GM23338 (cell line): Measurements from ENCODE around the gene GTPBP1. TPM values are rescaled to one million over a fixed set of nuclear protein-coding genes. Genes with fewer than 3 reads are reported as not detected.

Experiments
- ATAC-seq: fragments of 200-7000 bp; cut with Tn5 transposase; 3 replicates; pipeline ENCODE4 v1.9.1; 2020
- DNase-seq: peaks from one replicate; pipeline ENCODE4 v3.0.0-alpha.2; 2015; ENCODE audit warnings: low spot score
- H2AFZ ChIP-seq: fragments of 200-600 bp; sonication (generic); 2 replicates; pipeline ENCODE4 v1.8.0; 2016; ENCODE audit warnings: antibody characterized with exemption, mild to moderate bottlenecking, moderate library complexity
- H3F3A ChIP-seq: fragments of 200-600 bp; sonication (generic); replicated peaks from 2 replicates; pipeline ENCODE4 v1.8.0; 2017; ENCODE audit warnings: antibody characterized with exemption, mixed run types, low read depth
- H3K27ac ChIP-seq: fragments of 200-600 bp; sonication (generic); 2 replicates; pipeline ENCODE4 v1.6.1; 2016; ENCODE audit warnings: low read depth
- H3K27me3 ChIP-seq: fragments of 200-600 bp; sonication (generic); 2 replicates; pipeline ENCODE4 v1.8.0; 2016; ENCODE audit warnings: mild to moderate bottlenecking, mixed run types, moderate library complexity; ENCODE audit not compliant: insufficient read depth
- H3K36me3 ChIP-seq: fragments of 200-600 bp; sonication (generic); 2 replicates; pipeline ENCODE4 v1.8.0; 2016; ENCODE audit warnings: mild to moderate bottlenecking; ENCODE audit not compliant: insufficient read depth
- H3K4me1 ChIP-seq: fragments of 200-600 bp; sonication (generic); 2 replicates; pipeline ENCODE4 v1.8.0; 2016; ENCODE audit warnings: mild to moderate bottlenecking, moderate library complexity; ENCODE audit not compliant: insufficient read depth
- H3K4me2 ChIP-seq: fragments of 200-600 bp; sonication (generic); 2 replicates; pipeline ENCODE4 v1.7.1; 2017; ENCODE audit warnings: mixed run types
- H3K4me3 ChIP-seq: fragments of 200-600 bp; sonication (generic); 2 replicates; pipeline ENCODE4 v1.6.1; 2016; ENCODE audit warnings: mixed run types
- H3K79me2 ChIP-seq: fragments of 200-600 bp; sonication (generic); replicated peaks from 2 replicates; pipeline ENCODE4 v1.8.0; 2017; ENCODE audit warnings: mild to moderate bottlenecking; ENCODE audit not compliant: insufficient read depth
- H3K9me2 ChIP-seq: fragments of 200-600 bp; sonication (generic); 2 replicates; pipeline ENCODE4 v1.8.0; 2017; ENCODE audit not compliant: insufficient read depth
- H4K20me1 ChIP-seq: fragments of 200-600 bp; sonication (generic); replicated peaks from 2 replicates; pipeline ENCODE4 v1.8.0; 2017; ENCODE audit warnings: mild to moderate bottlenecking; ENCODE audit not compliant: insufficient read depth
- H3K27ac Mint-ChIP-seq: 2 replicates; pipeline ENCODE4 v1.8.0; 2020; ENCODE audit warnings: inconsistent platforms, mild to moderate bottlenecking, moderate library complexity, mixed read lengths
- H3K27me3 Mint-ChIP-seq: 3 replicates; pipeline ENCODE4 v1.8.0; 2022; ENCODE audit warnings: low read depth, mild to moderate bottlenecking, moderate library complexity, mixed read lengths, inconsistent platforms; ENCODE audit not compliant: insufficient read depth, poor library complexity
- H3K36me3 Mint-ChIP-seq: 3 replicates; pipeline ENCODE4 v1.8.0; 2021; ENCODE audit warnings: low read depth, mild to moderate bottlenecking, inconsistent platforms, moderate library complexity, mixed read lengths
- H3K4me1 Mint-ChIP-seq: 3 replicates; pipeline ENCODE4 v1.8.0; 2020; ENCODE audit warnings: mild to moderate bottlenecking, inconsistent platforms, mixed read lengths
- H3K4me3 Mint-ChIP-seq: 3 replicates; pipeline ENCODE4 v1.8.0; 2021; ENCODE audit warnings: moderate library complexity, mild to moderate bottlenecking, inconsistent platforms, mixed read lengths
- H3K9me3 Mint-ChIP-seq: 3 replicates; pipeline ENCODE4 v1.8.0; 2020; ENCODE audit warnings: moderate library complexity, mild to moderate bottlenecking, inconsistent platforms, mixed read lengths
- EZH2phosphoT487 ChIP-seq: fragments of 200-600 bp; sonication (generic); IDR thresholded peaks from one replicate; pipeline ENCODE4 v1.8.1; 2018; ENCODE audit warnings: antibody characterized with exemption; ENCODE audit not compliant: unreplicated experiment
- JUNB ChIP-seq: IDR thresholded peaks from one replicate; pipeline ENCODE4 v1.6.1; 2016; ENCODE audit warnings: antibody characterized with exemption; ENCODE audit not compliant: unreplicated experiment
- NANOG ChIP-seq: IDR thresholded peaks from 2 replicates; pipeline ENCODE4 v1.6.1; 2016; ENCODE audit warnings: antibody characterized with exemption, borderline replicate concordance
- POLR2AphosphoS5 ChIP-seq: IDR thresholded peaks from 2 replicates; pipeline ENCODE4 v1.6.1; 2016; ENCODE audit warnings: antibody characterized with exemption, low read depth
- ZNF114 ChIP-seq: fragments of 250-450 bp; sonication (Bioruptor Pico); IDR thresholded peaks from 2 replicates; pipeline ENCODE4 v1.5.0; 2020; ENCODE audit warnings: mild to moderate bottlenecking, moderate library complexity
- polyA plus RNA-seq: library from polyadenylated mRNA; unstranded; fragments of >200 nt; fragmentation: Nextera tagmentation; extraction: Ambion mirVana; gene quantifications from 2 replicates; pipeline ENCODE4 v1.2.1, GENCODE V29; 2016
- total RNA-seq: library from RNA; depleted of rRNA; stranded (reverse); fragments of >200 nt; shearing (Covaris generic); gene quantifications from 2 replicates; pipeline ENCODE4 v1.2.3, GENCODE V29; 2014
- TF ChIP-seq, protein P1 (sequence below): IDR thresholded peaks from one replicate; pipeline ENCODE4 v1.6.1; 2018; ENCODE audit warnings: antibody characterized with exemption; ENCODE audit not compliant: unreplicated experiment
- TF ChIP-seq, protein P2 (sequence below): IDR thresholded peaks from 2 replicates; pipeline ENCODE4 v1.6.1; 2016; ENCODE audit warnings: antibody characterized with exemption

The GTPBP1 gene
- total and polyA plus RNA-seq, 2 experiments from 2014 or later: 27.2 to 88.4 TPM

DNA sequence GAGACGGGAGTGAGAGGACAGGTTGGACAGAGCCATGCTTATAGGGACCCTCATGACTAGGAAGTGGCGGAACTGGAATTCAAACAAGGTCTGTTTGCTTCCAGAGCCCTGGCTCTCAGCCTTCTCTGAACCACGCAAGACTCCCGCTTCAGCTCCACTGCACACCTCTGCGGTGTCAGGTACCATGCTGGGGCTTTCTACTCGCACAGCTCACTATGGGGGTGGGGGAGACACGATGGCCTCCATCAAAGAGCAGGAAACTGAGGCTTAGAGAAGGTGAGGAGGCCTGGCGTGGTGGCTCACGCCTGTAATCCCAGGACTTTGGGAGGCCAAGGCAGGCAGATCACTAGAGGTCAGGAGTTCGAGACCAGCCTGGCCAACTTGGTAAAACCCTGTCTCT, 35.8 kb downstream of the GTPBP1 start:
- H3K27ac ChIP-seq: no peak overlapping the region
- no peaks in the 10 kb centered on the region for H3K79me2 ChIP-seq
- no peaks in the 10 kb centered on the region for H3K4me1 ChIP-seq
- H3K4me2 ChIP-seq: no peak overlapping the region
- no peak overlapping the region for H3K4me3 Mint-ChIP-seq
- no peak overlapping the region for H3K27ac Mint-ChIP-seq
- H3K36me3 ChIP-seq: no peaks in the 10 kb centered on the region
- DNase-seq (no peak), ATAC-seq (no peak)
- peaks cover 2% of the 10 kb centered on the region; the same call in 1 of the 2 replicates for H4K20me1 ChIP-seq
- no peaks in the 10 kb centered on the region; the same call in 1 of the 3 replicates for H3K4me1 Mint-ChIP-seq
- H3K36me3 Mint-ChIP-seq: peaks cover 28% of the 10 kb centered on the region; the same call in 2 of the 3 replicates
- no peak for TF ChIP-seq EZH2phosphoT487
- TF ChIP-seq, protein P1, sequence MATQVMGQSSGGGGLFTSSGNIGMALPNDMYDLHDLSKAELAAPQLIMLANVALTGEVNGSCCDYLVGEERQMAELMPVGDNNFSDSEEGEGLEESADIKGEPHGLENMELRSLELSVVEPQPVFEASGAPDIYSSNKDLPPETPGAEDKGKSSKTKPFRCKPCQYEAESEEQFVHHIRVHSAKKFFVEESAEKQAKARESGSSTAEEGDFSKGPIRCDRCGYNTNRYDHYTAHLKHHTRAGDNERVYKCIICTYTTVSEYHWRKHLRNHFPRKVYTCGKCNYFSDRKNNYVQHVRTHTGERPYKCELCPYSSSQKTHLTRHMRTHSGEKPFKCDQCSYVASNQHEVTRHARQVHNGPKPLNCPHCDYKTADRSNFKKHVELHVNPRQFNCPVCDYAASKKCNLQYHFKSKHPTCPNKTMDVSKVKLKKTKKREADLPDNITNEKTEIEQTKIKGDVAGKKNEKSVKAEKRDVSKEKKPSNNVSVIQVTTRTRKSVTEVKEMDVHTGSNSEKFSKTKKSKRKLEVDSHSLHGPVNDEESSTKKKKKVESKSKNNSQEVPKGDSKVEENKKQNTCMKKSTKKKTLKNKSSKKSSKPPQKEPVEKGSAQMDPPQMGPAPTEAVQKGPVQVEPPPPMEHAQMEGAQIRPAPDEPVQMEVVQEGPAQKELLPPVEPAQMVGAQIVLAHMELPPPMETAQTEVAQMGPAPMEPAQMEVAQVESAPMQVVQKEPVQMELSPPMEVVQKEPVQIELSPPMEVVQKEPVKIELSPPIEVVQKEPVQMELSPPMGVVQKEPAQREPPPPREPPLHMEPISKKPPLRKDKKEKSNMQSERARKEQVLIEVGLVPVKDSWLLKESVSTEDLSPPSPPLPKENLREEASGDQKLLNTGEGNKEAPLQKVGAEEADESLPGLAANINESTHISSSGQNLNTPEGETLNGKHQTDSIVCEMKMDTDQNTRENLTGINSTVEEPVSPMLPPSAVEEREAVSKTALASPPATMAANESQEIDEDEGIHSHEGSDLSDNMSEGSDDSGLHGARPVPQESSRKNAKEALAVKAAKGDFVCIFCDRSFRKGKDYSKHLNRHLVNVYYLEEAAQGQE: no peak
- no peaks in the 10 kb centered on the region for H3F3A ChIP-seq
- H3K4me3 ChIP-seq: no peak overlapping the region
- H3K9me3 Mint-ChIP-seq: no peaks in the 10 kb centered on the region; the same call in 2 of the 3 replicates
- no peaks in the 10 kb centered on the region for H3K9me2 ChIP-seq
- no peaks in the 10 kb centered on the region for H3K27me3 ChIP-seq
- no peak overlapping the region for H2AFZ ChIP-seq
- H3K27me3 Mint-ChIP-seq: peaks cover 17% of the 10 kb centered on the region

DNA sequence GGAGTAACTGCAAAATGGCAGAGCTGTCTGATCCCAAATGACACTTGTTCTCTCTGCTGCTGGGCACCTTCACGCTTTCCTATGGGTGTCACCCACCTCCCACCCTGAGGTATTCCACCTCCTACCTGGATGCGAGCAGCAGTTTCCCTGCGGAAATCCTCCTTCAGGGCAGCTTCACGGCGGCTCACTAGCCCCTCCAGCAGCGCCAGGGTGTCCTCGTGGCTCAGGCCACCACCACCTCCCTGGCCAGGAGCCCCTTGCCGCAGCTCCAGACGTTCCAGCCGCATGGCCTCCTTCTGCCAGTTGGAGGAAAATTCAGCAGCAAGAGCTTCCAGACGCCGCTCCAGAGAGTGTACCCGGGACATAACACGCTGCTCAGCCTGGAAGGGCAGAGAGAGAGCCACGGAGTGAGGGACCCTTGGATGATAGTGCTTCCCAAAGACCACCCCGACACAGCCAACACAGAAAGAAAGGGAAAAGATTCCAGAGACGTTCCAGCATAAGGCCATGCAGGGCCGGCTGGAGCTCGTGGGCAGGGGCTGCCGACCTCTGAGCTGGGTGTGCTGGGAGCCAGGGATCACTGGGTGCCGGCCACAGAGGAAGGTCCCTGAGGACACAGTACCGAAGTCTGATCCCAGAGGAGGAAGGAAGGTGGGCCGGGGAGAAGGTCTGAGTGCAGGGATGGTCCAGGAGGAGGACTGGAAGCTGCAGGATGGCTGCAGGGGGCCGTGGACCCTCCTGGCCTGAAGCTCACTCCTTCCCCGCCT, 36.6 kb downstream of the GTPBP1 start:
- H3F3A ChIP-seq: no peaks in the 10 kb centered on the region
- H3K27me3 Mint-ChIP-seq: peaks cover 17% of the 10 kb centered on the region
- TF ChIP-seq ZNF114 (CRISPR knock-in tag) (no peak), EZH2phosphoT487 (no peak)

DNA sequence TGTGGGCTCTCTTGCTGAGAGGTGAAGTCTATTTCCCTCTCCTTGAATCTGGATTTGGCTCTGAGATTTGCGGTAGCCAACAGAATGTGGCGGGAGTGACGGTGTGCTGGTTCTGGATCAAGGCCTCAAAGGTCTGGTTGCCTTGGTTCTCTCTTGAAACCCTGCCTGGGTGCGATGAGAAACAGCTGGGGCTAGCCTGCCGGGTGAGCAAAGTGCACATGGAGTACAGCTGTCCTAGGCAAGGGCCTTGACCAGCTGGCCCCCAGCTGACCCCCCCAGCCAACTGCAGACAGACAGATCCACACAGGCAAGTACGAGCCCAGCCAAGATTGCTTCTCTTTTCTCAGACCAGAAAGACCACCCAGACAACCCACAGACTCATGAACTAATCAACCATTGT, 39.2 kb downstream of the GTPBP1 start:
- H3K79me2 ChIP-seq: no peaks in the 10 kb centered on the region
- TF ChIP-seq EZH2phosphoT487 (no peak), ZNF114 (CRISPR knock-in tag) (no peak), POLR2AphosphoS5 (no peak), JUNB (no peak), NANOG (no peak)
- TF ChIP-seq, protein P2, sequence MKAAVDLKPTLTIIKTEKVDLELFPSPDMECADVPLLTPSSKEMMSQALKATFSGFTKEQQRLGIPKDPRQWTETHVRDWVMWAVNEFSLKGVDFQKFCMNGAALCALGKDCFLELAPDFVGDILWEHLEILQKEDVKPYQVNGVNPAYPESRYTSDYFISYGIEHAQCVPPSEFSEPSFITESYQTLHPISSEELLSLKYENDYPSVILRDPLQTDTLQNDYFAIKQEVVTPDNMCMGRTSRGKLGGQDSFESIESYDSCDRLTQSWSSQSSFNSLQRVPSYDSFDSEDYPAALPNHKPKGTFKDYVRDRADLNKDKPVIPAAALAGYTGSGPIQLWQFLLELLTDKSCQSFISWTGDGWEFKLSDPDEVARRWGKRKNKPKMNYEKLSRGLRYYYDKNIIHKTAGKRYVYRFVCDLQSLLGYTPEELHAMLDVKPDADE: no peak
- H3K4me1 ChIP-seq: no peaks in the 10 kb centered on the region
- no peaks in the 10 kb centered on the region for H3K9me2 ChIP-seq
- Mint-ChIP-seq H3K27ac (no peak overlapping the region), H3K9me3 (no peaks in the 10 kb centered on the region; the same call in 2 of the 3 replicates), H3K36me3 (peaks cover 21% of the 10 kb centered on the region; the same call in 2 of the 3 replicates), H3K27me3 (peaks cover 8% of the 10 kb centered on the region), H3K4me3 (no peak overlapping the region), H3K4me1 (no peaks in the 10 kb centered on the region; the same call in 1 of the 3 replicates)
- no peak overlapping the region for H3K4me2 ChIP-seq
- ATAC-seq (no peak), DNase-seq (no peak)
- no peaks in the 10 kb centered on the region for H3F3A ChIP-seq
- H3K36me3 ChIP-seq: no peaks in the 10 kb centered on the region
- H2AFZ ChIP-seq: no peak overlapping the region
- no peaks in the 10 kb centered on the region for H3K27me3 ChIP-seq
- no peaks in the 10 kb centered on the region; the same call in 1 of the 2 replicates for H4K20me1 ChIP-seq
- H3K27ac ChIP-seq: no peak overlapping the region
- no peak overlapping the region for H3K4me3 ChIP-seq

More for the DNA sequence above, 36.6 kb downstream of the GTPBP1 start:
- H3K27ac Mint-ChIP-seq: no peak overlapping the region
- Histone ChIP-seq H3K79me2 (no peaks in the 10 kb centered on the region), H2AFZ (no peak overlapping the region), H3K36me3 (no peaks in the 10 kb centered on the region), H3K4me3 (no peak overlapping the region), H3K4me1 (no peaks in the 10 kb centered on the region), H3K4me2 (no peak overlapping the region), H3K9me2 (no peaks in the 10 kb centered on the region), H4K20me1 (no peaks in the 10 kb centered on the region; the same call in 1 of the 2 replicates), H3K27ac (no peak overlapping the region), H3K27me3 (no peaks in the 10 kb centered on the region)
- H3K36me3 Mint-ChIP-seq: peaks cover 27% of the 10 kb centered on the region; the same call in 2 of the 3 replicates
- ATAC-seq (no peak), DNase-seq (no peak)
- H3K4me3 Mint-ChIP-seq: no peak overlapping the region
- H3K4me1 Mint-ChIP-seq: no peaks in the 10 kb centered on the region; the same call in 1 of the 3 replicates
- H3K9me3 Mint-ChIP-seq: no peaks in the 10 kb centered on the region; the same call in 2 of the 3 replicates
